ENCODE data around the gene NUAK1.

The NUAK1 gene

GRCh38 chr12:106031761-106032622 is 106.8 kb downstream of the NUAK1 start:
- in situ Hi-C loops (cut with MboI; ENCODE audit: low sequenced_read_pairs, unreplicated experiment) = no loop called here
- DNase-seq (ENCODE audit: low spot score) = no peak
- no peak for TF ChIP-seq CTCF (IDR thresholded peaks at IDR 0.05; ENCODE audit: borderline replicate concordance, control extremely low read depth, extremely low read depth, insufficient read depth, missing control alignments)

- in situ Hi-C loops (cut with MboI; ENCODE audit: low sequenced_read_pairs, unreplicated experiment) = no loop called here
Observed at GRCh38 chr12:106030210-106031071, 108.3 kb downstream of the NUAK1 start.

GRCh38 chr12:106029532-106029931 is 109.2 kb downstream of the NUAK1 start:
- no peak for TF ChIP-seq CTCF (IDR thresholded peaks at IDR 0.05; ENCODE audit: borderline replicate concordance, control extremely low read depth, extremely low read depth, insufficient read depth, missing control alignments)
- DNase-seq (ENCODE audit: low spot score) = no peak
- in situ Hi-C loops (cut with MboI; ENCODE audit: low sequenced_read_pairs, unreplicated experiment) = no loop called here

More at GRCh38 chr12:106030210-106031071, 108.3 kb downstream of the NUAK1 start:
- no peak for DNase-seq (ENCODE audit: low spot score)
- TF ChIP-seq CTCF (IDR thresholded peaks at IDR 0.05; ENCODE audit: borderline replicate concordance, control extremely low read depth, extremely low read depth, insufficient read depth, missing control alignments) = no peak

GRCh38 chr12:106027911-106028310 is 110.8 kb downstream of the NUAK1 start:
- DNase-seq (ENCODE audit: low spot score) = no peak
- no peak for TF ChIP-seq CTCF (IDR thresholded peaks at IDR 0.05; ENCODE audit: borderline replicate concordance, control extremely low read depth, extremely low read depth, insufficient read depth, missing control alignments)
- in situ Hi-C loops (cut with MboI; ENCODE audit: low sequenced_read_pairs, unreplicated experiment) = no loop called here

GRCh38 chr12:106027286-106027685 is 111.5 kb downstream of the NUAK1 start:
- DNase-seq (ENCODE audit: low spot score) = no peak
- in situ Hi-C loops (cut with MboI; ENCODE audit: low sequenced_read_pairs, unreplicated experiment) = no loop called here
- TF ChIP-seq CTCF (IDR thresholded peaks at IDR 0.05; ENCODE audit: borderline replicate concordance, control extremely low read depth, extremely low read depth, insufficient read depth, missing control alignments) = no peak

- no peak for TF ChIP-seq CTCF (IDR thresholded peaks at IDR 0.05; ENCODE audit: borderline replicate concordance, control extremely low read depth, extremely low read depth, insufficient read depth, missing control alignments)
- no peak for DNase-seq (ENCODE audit: low spot score)
- in situ Hi-C loops (cut with MboI; ENCODE audit: low sequenced_read_pairs, unreplicated experiment) = no loop called here
Observed at GRCh38 chr12:106025129-106025528, 113.6 kb downstream of the NUAK1 start.
